IPS-20b (cell line): ENCODE results near the gene SHISA7.

Experiments used
- H3K27ac ChIP-seq: one replicate; pipeline ENCODE4 v1.5.1; 2013; ENCODE audit warnings: low read length
- H3K27me3 ChIP-seq: 2 replicates; pipeline ENCODE4 v1.6.1; 2013; ENCODE audit warnings: mild to moderate bottlenecking, low read length, inconsistent platforms; ENCODE audit not compliant: insufficient read depth
- H3K36me3 ChIP-seq: 2 replicates; pipeline ENCODE4 v1.6.1; 2013; ENCODE audit warnings: low read depth, mild to moderate bottlenecking, inconsistent platforms, low read length, moderate library complexity; ENCODE audit not compliant: insufficient read depth
- H3K4me1 ChIP-seq: 2 replicates; pipeline ENCODE4 v1.6.1; 2013; ENCODE audit warnings: mild to moderate bottlenecking, control low read depth, inconsistent platforms, low read length, moderate library complexity; ENCODE audit not compliant: insufficient read depth
- H3K4me3 ChIP-seq: 2 replicates; pipeline ENCODE4 v1.5.1; 2013; ENCODE audit warnings: mild to moderate bottlenecking, low read length, inconsistent platforms
- H3K9ac ChIP-seq: 2 replicates; pipeline ENCODE4 v1.6.1; 2013; ENCODE audit warnings: low read depth, mild to moderate bottlenecking, inconsistent platforms, low read length, moderate library complexity
- H3K9me3 ChIP-seq: 2 replicates; pipeline ENCODE4 v1.6.1; 2013; ENCODE audit warnings: mild to moderate bottlenecking, low read depth, low read length, inconsistent platforms; ENCODE audit not compliant: insufficient read depth

The SHISA7 gene

GRCh38 chr19:55466241-55466614 is 23.1 kb upstream of the SHISA7 start:
- H3K27me3 ChIP-seq = peaks cover 49% of the 10 kb centered on the region
- peaks cover 6% of the 10 kb centered on the region; the same call in 1 of the 2 replicates for H3K4me1 ChIP-seq
- H3K9me3 ChIP-seq = no peaks in the 10 kb centered on the region
- no peak overlapping the region for H3K27ac ChIP-seq
- H3K9ac ChIP-seq = no peak overlapping the region
- H3K36me3 ChIP-seq = no peaks in the 10 kb centered on the region
- no peak overlapping the region for H3K4me3 ChIP-seq

DNA sequence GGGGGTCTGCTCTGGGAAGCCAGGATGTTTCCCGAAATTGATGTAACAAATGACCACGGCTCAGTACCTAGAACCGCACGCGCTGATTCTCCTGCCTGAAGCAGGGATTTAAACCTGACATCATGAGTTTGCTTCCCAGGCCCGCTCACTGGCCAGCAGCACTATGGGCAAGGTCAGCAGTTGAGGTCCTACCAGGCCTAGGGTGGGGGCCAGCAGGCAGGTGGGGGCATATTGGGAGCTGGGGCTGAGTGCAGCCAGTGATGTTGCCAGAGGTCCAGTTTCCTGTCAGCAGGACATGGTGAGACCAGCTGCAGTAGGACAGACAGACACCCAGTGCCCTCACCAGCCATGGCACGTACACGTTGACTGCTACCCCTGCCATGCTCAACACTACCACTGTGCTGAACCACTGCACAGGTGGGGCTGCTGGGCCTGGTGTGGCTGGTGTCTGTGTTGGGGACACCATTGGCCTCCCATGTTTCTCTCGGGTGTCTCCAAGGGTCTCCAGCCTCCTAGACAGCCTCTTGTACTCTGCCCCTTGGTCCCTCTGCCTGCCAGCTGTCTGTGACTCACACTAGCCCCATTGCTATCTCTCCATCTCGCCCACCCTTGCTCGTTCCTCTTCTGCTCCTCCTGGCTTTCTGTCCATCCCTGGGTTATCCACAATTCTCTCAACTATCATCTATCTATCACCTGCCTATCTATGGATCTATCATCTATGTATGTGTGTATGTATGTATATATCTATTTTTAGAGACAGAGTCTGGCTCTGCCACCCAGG is 22.6 kb upstream of the SHISA7 start:
- H3K27ac ChIP-seq = no peak overlapping the region
- H3K4me3 ChIP-seq = no peak overlapping the region
- H3K27me3 ChIP-seq = peaks cover 49% of the 10 kb centered on the region
- peaks cover 6% of the 10 kb centered on the region; the same call in 1 of the 2 replicates for H3K4me1 ChIP-seq
- no peak overlapping the region; the same call in 1 of the 2 replicates for H3K9ac ChIP-seq
- no peaks in the 10 kb centered on the region for H3K36me3 ChIP-seq
- H3K9me3 ChIP-seq = no peaks in the 10 kb centered on the region

- Histone ChIP-seq H3K27ac (no peak within 1 kb of the TSS), H3K9ac (peak within 1 kb of the TSS; percentile 27; the same call in 1 of the 2 replicates), H3K4me1 (peaks cover 14% of the 10 kb centered on the region; the same call in 1 of the 2 replicates), H3K27me3 (peaks cover 49% of the 10 kb centered on the region), H3K9me3 (no peaks in the 10 kb centered on the region), H3K36me3 (no peaks in the 10 kb centered on the region), H3K4me3 (0 out of 2 replicates have a peak within 1 kb of the TSS, but pooled peaks have one; percentile 26)
Measured at GRCh38 chr19:55464662-55465054, 21.6 kb upstream of the SHISA7 start, which contains the start of gene C19orf85. C19orf85 (minus strand) TSS chr19:55464751; CDS start chr19:55464554, 197 bp downstream.

DNA sequence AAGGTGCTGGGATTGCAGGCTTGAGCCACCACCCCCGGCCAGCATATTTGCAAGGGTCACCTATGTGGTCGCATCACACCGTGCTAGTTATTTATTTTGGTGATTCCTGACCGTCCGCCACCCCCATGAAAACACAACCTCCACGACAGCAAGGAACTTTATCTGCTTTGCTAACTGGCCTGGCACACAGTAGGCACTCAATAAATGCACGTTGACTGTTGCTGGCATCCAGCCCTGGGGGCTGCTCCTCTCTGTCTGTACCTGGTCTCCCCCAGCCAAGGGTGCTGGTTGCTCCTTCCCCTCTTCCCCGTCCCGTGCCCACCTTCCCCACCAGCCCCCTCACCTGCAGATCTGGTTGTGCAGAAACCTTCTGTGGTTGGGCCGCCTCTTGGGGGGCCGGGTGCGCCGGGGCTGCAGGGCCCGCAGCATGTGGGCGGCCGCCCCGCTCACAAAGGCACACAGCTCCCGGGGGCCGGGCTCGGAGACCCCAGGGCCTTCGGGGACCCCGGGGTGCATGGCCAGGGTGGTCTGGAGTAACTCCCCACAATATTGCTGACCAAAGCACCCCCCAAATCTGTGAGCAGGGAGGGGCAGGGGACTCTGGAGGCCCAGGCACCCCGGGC is 21.1 kb upstream of the SHISA7 start:
- Histone ChIP-seq H3K36me3 (no peaks in the 10 kb centered on the region), H3K27ac (no peak overlapping the region), H3K27me3 (peaks cover 49% of the 10 kb centered on the region), H3K9me3 (no peaks in the 10 kb centered on the region), H3K9ac (peak overlapping the region; percentile 27; the same call in 1 of the 2 replicates), H3K4me3 (0 out of 2 replicates have a peak overlapping the region, but pooled peaks have one; percentile 26), H3K4me1 (peaks cover 14% of the 10 kb centered on the region; the same call in 1 of the 2 replicates)

DNA sequence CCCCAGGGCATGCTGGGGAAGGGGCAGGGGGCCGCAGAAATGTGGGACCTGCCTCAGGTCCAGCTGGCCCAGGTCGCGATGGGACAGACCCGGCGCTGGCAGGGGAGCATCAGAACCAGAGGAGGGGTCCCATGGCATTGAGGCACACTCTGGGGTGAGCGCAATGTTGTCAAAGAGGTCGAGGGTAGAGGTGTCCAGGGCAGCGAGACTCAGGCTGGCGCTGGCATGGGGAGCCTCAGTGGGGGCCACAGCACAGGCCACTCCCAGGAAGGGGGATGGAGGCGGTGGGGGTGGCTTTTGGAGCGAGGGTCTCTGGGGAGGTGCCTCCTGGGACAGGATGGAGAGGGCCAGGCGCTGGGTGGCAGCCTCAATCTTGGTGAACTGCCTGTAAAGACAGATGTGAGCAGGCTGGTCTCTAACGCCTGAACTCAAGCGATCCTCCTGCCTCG is 20.5 kb upstream of the SHISA7 start:
- Histone ChIP-seq H3K9ac (no peak overlapping the region), H3K4me3 (no peak overlapping the region), H3K27me3 (peaks cover 49% of the 10 kb centered on the region), H3K27ac (no peak overlapping the region), H3K36me3 (no peaks in the 10 kb centered on the region), H3K9me3 (no peaks in the 10 kb centered on the region), H3K4me1 (peaks cover 14% of the 10 kb centered on the region; the same call in 1 of the 2 replicates)

DNA sequence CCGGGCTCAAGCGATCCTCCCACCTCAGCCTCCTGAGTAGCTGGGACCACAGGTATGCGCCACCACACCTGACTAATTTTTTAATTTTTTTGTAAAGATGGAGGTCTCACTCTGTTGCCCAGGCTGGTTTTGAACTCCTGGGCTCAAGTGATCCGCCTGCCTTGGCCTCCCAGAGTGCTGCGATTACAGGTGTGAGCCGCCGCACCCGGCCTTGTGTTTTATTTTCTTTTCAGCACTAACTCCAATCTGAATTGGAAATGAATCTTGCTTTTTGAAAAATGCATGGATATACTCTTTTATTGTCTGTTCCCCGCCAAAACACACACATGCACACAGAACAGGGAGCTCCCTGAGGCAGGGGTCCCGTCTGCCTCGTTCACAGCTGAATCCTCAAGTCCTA is 19.6 kb upstream of the SHISA7 start:
- no peaks in the 10 kb centered on the region for H3K36me3 ChIP-seq
- no peak overlapping the region for H3K27ac ChIP-seq
- no peak overlapping the region for H3K9ac ChIP-seq
- peaks cover 49% of the 10 kb centered on the region for H3K27me3 ChIP-seq
- H3K4me3 ChIP-seq = no peak overlapping the region
- no peaks in the 10 kb centered on the region for H3K9me3 ChIP-seq
- peaks cover 14% of the 10 kb centered on the region; the same call in 1 of the 2 replicates for H3K4me1 ChIP-seq

- Histone ChIP-seq H3K9me3 (no peaks in the 10 kb centered on the region), H3K27ac (no peak overlapping the region), H3K4me1 (peaks cover 14% of the 10 kb centered on the region; the same call in 1 of the 2 replicates), H3K9ac (peak overlapping the region; percentile 68; the same call in 1 of the 2 replicates), H3K4me3 (peak overlapping the region; percentile 64), H3K36me3 (no peaks in the 10 kb centered on the region), H3K27me3 (peaks cover 44% of the 10 kb centered on the region)
Measured at GRCh38 chr19:55461974-55462626, 19.0 kb upstream of the SHISA7 start.

DNA sequence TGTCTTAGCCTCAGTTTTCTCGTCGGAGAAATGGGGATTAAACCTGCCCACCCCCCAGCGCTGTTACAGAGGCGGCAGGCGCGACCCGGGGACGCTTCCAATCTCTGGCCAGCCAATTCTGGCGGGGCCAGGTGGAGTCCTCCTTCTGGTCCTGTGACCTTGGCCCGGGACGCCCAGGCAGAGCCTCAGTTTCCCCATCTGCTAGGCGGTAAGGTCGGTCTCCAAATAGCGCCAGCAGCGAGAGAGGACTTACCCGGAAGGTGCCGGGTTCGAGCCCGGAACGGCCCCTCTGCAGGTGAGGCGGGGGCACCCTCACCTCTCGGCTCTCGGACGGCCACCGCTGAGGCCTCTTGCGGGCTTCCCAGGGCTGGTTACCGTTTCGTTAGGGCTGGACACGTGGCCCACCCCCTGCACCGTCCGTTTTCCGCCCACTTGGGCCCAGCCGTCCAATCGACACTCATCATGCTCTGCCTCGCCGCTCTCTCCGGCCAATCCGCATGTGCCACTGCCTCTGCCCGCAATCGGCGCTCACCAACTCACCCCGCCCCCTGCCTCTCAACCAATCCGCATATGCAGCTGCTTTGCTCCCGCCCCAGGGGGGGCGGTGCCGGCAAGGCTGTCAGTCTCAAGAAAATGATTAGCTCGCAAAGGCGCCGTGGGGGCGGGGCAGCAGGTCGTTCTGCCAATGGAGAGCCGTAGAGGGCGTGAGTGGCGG is 18.3 kb upstream of the SHISA7 start, which contains the start of gene ISOC2:
TSS of gene ISOC2 (minus strand) at position 384 of the 715 bp plus-strand sequence. CDS start 5,156 bp downstream, outside the sequence.
- H3K4me3 ChIP-seq = peak within 1 kb of the TSS; percentile 83
- H3K9ac ChIP-seq = peak within 1 kb of the TSS; percentile 82
- no peaks in the 10 kb centered on the region for H3K9me3 ChIP-seq
- 0 out of 2 replicates have a peak, but pooled peaks cover 5% of the 10 kb centered on the region for H3K36me3 ChIP-seq
- peak within 1 kb of the TSS; percentile 62 for H3K27ac ChIP-seq
- peaks cover 14% of the 10 kb centered on the region; the same call in 1 of the 2 replicates for H3K4me1 ChIP-seq
- H3K27me3 ChIP-seq = peaks cover 40% of the 10 kb centered on the region

DNA sequence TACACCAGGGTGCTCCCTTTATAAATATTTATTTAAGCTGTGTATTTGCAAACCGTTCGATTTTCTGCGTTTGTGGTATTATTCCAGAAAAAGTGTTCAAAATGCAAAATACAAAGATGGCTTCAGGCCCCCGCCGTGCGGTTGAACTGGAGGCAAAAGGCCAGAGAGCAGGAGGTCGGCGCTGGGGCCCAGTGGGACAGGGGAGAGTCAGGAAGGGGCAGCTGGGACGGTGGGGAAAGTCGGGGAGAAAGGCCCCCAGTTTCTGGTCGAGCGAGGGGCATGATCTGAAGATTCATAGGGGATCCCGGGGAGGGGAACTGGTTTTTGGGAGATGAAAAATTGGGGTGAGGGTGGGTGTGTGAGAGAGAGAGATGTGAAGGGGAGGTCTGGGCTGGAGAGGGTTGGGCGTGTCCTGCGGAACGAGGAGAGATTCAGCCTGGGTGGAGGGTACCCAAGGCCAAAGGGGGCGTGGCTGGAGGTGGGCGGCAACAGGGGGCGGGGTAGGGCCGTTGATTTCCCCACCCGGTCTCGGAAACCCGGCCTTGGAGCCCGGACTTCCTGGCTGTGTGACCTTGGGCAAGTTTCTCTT is 17.7 kb upstream of the SHISA7 start:
- H3K4me1 ChIP-seq = peaks cover 14% of the 10 kb centered on the region; the same call in 1 of the 2 replicates
- 0 out of 2 replicates have a peak, but pooled peaks cover 5% of the 10 kb centered on the region for H3K36me3 ChIP-seq
- H3K27ac ChIP-seq = peak overlapping the region; percentile 62
- peak overlapping the region; percentile 83 for H3K4me3 ChIP-seq
- H3K27me3 ChIP-seq = peaks cover 33% of the 10 kb centered on the region
- H3K9ac ChIP-seq = peak overlapping the region; percentile 82
- H3K9me3 ChIP-seq = no peaks in the 10 kb centered on the region

DNA sequence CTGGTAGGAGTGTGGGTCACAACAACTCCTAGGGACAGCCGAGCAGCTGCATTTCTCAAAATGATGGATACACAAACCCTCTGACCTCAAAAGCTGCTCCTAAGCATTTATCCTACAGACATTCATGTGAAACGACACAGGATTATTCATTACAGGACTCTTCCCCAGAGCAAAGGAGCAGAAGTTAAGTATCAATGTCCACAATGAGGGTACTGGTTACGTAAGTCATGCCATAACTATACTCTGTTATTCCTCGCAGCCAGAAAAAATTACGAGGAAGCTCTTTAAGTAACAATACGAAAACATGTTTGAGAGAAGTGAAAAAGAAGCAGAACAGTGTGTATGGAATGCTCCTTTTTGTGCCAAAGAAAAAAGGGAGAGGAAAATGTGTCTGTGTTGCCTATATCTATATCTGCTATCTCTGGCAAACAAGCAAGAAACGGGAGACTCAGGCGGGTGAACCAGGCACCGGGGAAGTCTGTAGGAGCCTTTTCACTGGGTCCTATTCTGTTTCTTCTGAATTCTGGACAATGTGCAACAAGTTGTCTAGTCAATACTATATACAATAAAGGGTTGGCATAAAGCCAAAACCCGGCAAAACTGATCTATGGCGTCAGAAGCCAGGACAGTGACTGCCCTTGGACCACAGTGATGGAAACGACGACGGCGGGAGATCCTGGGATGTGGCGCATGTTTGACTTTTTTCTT is 17.0 kb upstream of the SHISA7 start:
- peaks cover 14% of the 10 kb centered on the region; the same call in 1 of the 2 replicates for H3K4me1 ChIP-seq
- H3K27me3 ChIP-seq = peaks cover 27% of the 10 kb centered on the region
- H3K4me3 ChIP-seq = peak overlapping the region; percentile 83
- H3K9ac ChIP-seq = peak overlapping the region; percentile 62; the same call in 1 of the 2 replicates
- 0 out of 2 replicates have a peak, but pooled peaks cover 5% of the 10 kb centered on the region for H3K36me3 ChIP-seq
- no peaks in the 10 kb centered on the region for H3K9me3 ChIP-seq
- no peak overlapping the region for H3K27ac ChIP-seq
